Measurements from ENCODE around the gene FERMT3. TPM values are rescaled to one million over a fixed set of nuclear protein-coding genes. Genes with fewer than 3 reads are reported as not detected.
A peak's percentile ranks its signal among the peaks of the same experiment; 100 is the strongest.

Gene FERMT3
- total RNA-seq, 4 donors from 2014 or later = 4.7 to 22.2 (median 8.2) TPM

- 38% methylated on average over 17 of the region's 20 CpGs for WGBS
- no peaks in the 10 kb centered on the region for H3K36me3 ChIP-seq
- no peaks in the 10 kb centered on the region for H3K9me3 ChIP-seq
- H3K27me3 ChIP-seq = no peaks in the 10 kb centered on the region
- TF ChIP-seq EP300 (IDR thresholded peaks at IDR 0.05) (no peak), POLR2AphosphoS5 (IDR thresholded peaks at IDR 0.05) (no peak), CTCF (IDR thresholded peaks at IDR 0.05) (no peak), POLR2A (IDR thresholded peaks at IDR 0.05) (no peak)
- peak overlapping the region; percentile 90 for H3K4me3 ChIP-seq
- H3K27ac ChIP-seq = peak overlapping the region; percentile 94
- H3K4me1 ChIP-seq = peaks cover 30% of the 10 kb centered on the region
- DNase-seq (ENCODE audit: low spot score in 2 of 2) = no peak
Measured at GRCh38 chr11:64164392-64165312, 41.9 kb upstream of the FERMT3 start.

GRCh38 chr11:64165481-64165841 is 41.1 kb upstream of the FERMT3 start:
- no peak for DNase-seq (ENCODE audit: low spot score in 2 of 2)
- WGBS = no CpG with 5 or more reads among the region's 32 CpGs

GRCh38 chr11:64165842-64166635 is 40.5 kb upstream of the FERMT3 start, which contains the start of gene MACROD1:
TSS of gene MACROD1 (minus strand) at chr11:64166113. CDS start at chr11:64165994, 119 bp downstream.
- H3K36me3 ChIP-seq = no peaks in the 10 kb centered on the region
- H3K4me3 ChIP-seq = peak within 1 kb of the TSS; percentile 90
- WGBS = under 1% methylated on average over 22 of the region's 92 CpGs
- peaks cover 30% of the 10 kb centered on the region for H3K4me1 ChIP-seq
- no peaks in the 10 kb centered on the region for H3K9me3 ChIP-seq
- peak; percentile 91 to 94 for DNase-seq (ENCODE audit: low spot score in 2 of 2)
- TF ChIP-seq EP300 (IDR thresholded peaks at IDR 0.05) (no peak), POLR2AphosphoS5 (IDR thresholded peaks at IDR 0.05) (peak in 1 of 3 donors; percentile 77)
- peak within 1 kb of the TSS; percentile 94 for H3K27ac ChIP-seq
- H3K27me3 ChIP-seq = no peaks in the 10 kb centered on the region

More at GRCh38 chr11:64165481-64165841, 41.1 kb upstream of the FERMT3 start:
- peaks cover 30% of the 10 kb centered on the region for H3K4me1 ChIP-seq
- no peaks in the 10 kb centered on the region for H3K9me3 ChIP-seq
- TF ChIP-seq CTCF (IDR thresholded peaks at IDR 0.05) (no peak), EP300 (IDR thresholded peaks at IDR 0.05) (no peak), POLR2AphosphoS5 (IDR thresholded peaks at IDR 0.05) (no peak), POLR2A (IDR thresholded peaks at IDR 0.05) (no peak)
- H3K4me3 ChIP-seq = peak overlapping the region; percentile 90
- H3K36me3 ChIP-seq = no peaks in the 10 kb centered on the region
- peak overlapping the region; percentile 94 for H3K27ac ChIP-seq
- H3K27me3 ChIP-seq = no peaks in the 10 kb centered on the region

GRCh38 chr11:64170419-64170818 is 36.1 kb upstream of the FERMT3 start:
- TF ChIP-seq EP300 (IDR thresholded peaks at IDR 0.05) (no peak), POLR2AphosphoS5 (IDR thresholded peaks at IDR 0.05) (no peak), POLR2A (IDR thresholded peaks at IDR 0.05) (no peak), CTCF (IDR thresholded peaks at IDR 0.05) (no peak)
- 92% methylated on average over 4 of the region's 4 CpGs for WGBS
- no peak overlapping the region for H3K4me3 ChIP-seq

GRCh38 chr11:64173616-64174355 is 32.7 kb upstream of the FERMT3 start:
- Histone ChIP-seq H3K4me1 (no peaks in the 10 kb centered on the region), H3K27ac (no peak overlapping the region), H3K27me3 (no peaks in the 10 kb centered on the region), H3K9me3 (no peaks in the 10 kb centered on the region), H3K36me3 (no peaks in the 10 kb centered on the region), H3K4me3 (no peak overlapping the region)
- no peak for DNase-seq (ENCODE audit: low spot score in 2 of 2)
- WGBS = 95% methylated on average over 4 of the region's 4 CpGs
- TF ChIP-seq POLR2A (IDR thresholded peaks at IDR 0.05) (no peak), CTCF (IDR thresholded peaks at IDR 0.05) (no peak), EP300 (IDR thresholded peaks at IDR 0.05) (no peak)

More at GRCh38 chr11:64170419-64170818, 36.1 kb upstream of the FERMT3 start:
- H3K9me3 ChIP-seq = no peaks in the 10 kb centered on the region
- no peaks in the 10 kb centered on the region for H3K27me3 ChIP-seq
- peaks cover 16% of the 10 kb centered on the region for H3K4me1 ChIP-seq
- no peaks in the 10 kb centered on the region for H3K36me3 ChIP-seq
- DNase-seq (ENCODE audit: low spot score in 2 of 2) = no peak
- no peak overlapping the region for H3K27ac ChIP-seq
